ENCODE results near the gene SPDYE4.
"Not testable (repeated sequence)": the region's sequence is repeated elsewhere in the genome, so short reads cannot be mapped to it uniquely, and the experiment has no call there.

The SPDYE4 gene, protein sequence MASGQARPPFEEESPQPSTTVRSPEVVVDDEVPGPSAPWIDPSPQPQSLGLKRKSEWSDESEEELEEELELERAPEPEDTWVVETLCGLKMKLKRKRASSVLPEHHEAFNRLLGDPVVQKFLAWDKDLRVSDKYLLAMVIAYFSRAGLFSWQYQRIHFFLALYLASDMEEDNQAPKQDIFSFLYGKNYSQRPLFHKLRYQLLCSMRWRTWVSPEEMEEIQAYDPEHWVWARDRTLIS

DNA sequence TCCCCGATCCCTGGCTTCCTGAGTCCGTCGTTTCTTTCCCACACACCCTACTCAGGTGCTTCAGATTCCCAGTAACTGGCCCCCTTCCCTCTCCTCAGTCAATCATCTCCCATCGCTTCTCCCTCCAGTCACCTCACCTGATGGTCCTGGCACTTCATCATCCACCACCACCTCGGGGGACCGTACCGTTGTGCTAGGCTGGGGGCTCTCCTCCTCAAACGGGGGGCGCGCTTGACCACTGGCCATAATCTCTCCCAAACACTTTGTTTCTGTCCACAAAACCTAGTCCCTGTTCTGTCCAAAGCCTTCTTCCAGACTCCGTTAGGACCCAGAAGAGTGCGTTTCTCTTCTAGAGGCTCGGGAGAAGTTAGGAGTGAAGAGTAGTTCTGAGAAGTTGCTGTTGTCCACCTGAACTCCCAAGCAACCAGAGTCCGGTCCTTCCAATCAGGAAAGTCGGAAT is at the start of gene SPDYE4:
Gene SPDYE4 (minus strand): TSS at position 410 of the 460 bp plus-strand sequence. CDS start 164 bp downstream, at position 246.
- no peak for DNase-seq (ENCODE audit: low spot score)

GRCh38 chr17:8806926-8807550 is 48.7 kb upstream of the SPDYE4 start:
- DNase-seq (ENCODE audit: low spot score) = no peak

DNA sequence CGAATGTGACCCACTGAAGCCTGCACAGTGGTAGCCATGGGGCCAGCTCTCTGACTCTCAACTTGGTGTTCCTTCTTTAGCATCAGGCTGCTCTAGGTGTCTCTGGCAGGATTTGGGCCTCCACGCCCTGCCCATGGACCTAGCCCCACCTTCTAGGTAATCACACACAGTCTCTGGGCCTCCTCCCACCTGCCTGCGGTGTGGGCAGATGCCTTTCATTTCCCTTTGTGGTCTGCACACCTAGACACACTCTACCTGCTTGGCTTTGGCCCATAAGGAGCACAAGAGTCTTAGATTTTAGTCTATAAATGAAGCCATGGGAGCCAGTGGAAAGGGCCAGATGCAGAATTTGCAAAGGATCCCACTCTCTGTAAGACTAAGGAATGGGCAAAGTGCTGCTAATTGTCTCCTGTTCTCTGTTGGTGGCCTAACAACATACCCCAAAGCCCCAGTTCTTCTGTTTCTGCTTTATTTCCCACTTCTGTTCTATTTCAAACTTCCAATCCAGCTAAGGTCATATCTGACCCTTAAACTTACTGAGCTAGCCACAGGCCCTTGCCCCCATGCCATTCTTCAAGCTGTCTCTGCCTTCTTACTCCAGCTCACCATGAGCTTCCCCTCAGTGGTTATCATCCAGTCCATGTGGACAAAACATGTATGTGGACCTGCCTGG is 48.0 kb upstream of the SPDYE4 start:
- DNase-seq (ENCODE audit: low spot score) = no peak

GRCh38 chr17:8805396-8805795 is 47.0 kb upstream of the SPDYE4 start:
- DNase-seq (ENCODE audit: low spot score) = not testable (repeated sequence)

DNA sequence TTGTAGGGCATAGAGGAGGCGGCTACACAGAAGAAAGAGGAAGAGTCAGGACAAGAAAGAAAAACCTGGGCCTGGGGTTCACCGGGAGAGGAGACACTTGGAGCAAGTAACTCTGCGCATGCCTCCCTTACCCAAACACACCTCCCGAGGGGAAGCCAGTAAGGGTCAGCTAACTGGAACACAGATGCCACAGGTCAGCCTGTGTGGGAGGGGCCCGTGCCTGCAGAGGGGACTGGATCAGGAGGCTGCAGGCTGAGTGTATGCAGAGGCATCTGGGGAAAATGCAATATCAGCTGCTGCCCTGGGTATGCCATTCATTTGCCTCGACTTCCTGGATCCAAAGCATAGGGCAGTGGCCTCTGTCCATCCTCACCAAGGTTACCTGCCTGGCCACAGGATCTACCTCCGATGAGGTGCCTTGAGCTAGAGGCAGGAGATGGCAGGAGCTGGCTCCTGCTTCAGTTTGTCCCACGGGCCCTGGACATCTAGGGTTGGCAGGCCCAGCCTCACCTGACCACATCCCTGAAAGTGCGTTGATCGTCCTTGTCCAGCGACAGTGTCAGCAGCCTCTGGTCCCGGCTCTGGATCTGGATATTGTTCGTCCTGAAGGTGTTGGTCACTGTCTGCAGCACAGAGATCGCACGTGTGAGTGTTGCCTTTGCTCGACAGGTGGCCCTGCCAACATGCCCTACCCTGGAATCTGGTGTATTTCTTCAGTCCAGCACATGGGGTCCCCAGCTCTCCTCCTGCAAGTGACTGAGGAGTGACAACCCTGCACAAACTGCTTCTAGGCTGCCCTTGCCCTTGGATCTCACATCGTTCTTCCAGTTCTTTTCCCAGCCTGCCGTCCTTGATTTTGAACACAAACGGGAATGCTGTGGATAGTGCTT is 45.4 kb upstream of the SPDYE4 start:
- DNase-seq (ENCODE audit: low spot score) = no peak

- no peak for DNase-seq (ENCODE audit: low spot score)
These were observed 42.9 kb upstream of the SPDYE4 start for GRCh38 chr17:8801135-8801840.

GRCh38 chr17:8800656-8801055 is 42.3 kb upstream of the SPDYE4 start:
- no peak for DNase-seq (ENCODE audit: low spot score)

DNA sequence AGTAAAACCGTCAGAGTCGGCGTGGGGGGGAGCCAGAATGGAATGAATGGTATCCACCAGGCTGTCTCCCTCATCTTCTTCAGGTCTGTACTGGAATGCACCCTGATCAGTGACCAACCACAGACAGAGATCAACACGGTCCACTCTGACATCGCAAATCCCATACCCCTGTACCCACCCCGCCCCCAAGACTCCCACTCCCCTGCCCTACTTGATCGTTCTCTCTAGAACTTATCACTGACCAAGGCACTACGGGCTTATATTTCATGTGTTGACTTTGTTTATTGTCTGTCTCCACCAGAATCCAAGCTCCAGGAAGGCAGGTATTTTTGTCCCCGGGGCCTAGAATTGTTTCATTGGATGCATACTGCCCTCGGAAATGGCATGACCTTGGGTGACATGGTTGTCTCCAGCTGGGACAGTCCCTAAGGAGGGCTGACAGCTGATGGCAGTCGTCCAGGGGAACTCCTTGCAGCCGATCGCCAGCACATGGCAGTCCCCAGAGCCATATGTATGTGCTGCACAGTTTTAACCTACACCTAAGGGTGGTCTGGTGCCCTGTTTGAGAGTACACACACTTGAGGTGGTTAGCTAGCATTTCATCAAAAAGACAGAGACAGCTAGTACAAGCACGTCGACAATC is 41.3 kb upstream of the SPDYE4 start:
- no peak for DNase-seq (ENCODE audit: low spot score)

GRCh38 chr17:8798846-8799569 is 40.7 kb upstream of the SPDYE4 start, which contains the start of gene MFSD6L:
Gene MFSD6L, minus strand, starts transcription at chr17:8799365. Its CDS starts 245 bp downstream, at chr17:8799120.
- no peak for DNase-seq (ENCODE audit: low spot score)

DNA sequence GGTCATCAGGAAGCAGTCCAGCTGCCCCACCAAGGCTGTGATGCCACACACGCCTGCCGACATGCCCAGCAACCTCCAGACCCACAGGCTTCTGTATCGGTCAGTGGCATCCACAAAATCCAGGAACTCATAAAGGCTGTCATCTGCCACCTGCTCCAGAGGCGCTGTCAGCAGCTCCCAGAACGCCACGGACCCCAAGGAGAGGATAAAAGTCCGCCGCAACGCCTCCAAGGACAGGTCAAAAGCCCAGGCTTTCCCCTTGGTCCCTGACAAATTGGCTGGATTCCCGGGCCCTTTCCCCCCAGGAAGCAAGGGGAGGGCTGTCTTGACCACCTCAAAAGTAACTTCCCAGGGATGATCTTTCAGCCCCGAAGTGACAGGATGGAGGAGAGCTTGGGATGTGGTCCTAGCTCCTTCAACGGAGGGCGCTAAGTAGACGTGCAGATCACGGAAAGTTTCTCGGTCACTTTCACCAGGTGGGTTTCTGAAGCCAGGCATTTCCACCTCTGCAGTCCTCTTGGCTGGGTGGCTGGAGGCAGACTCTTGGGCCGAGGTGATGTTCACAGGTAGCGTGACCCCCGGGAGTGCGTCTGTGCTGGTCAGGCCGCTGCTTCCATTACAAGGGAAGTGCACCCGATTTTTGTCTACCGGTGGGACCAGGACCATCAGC is 40.0 kb upstream of the SPDYE4 start:
- DNase-seq (ENCODE audit: low spot score) = no peak

- no peak for DNase-seq (ENCODE audit: low spot score)
These were observed 39.4 kb upstream of the SPDYE4 start for GRCh38 chr17:8797621-8798175.

DNA sequence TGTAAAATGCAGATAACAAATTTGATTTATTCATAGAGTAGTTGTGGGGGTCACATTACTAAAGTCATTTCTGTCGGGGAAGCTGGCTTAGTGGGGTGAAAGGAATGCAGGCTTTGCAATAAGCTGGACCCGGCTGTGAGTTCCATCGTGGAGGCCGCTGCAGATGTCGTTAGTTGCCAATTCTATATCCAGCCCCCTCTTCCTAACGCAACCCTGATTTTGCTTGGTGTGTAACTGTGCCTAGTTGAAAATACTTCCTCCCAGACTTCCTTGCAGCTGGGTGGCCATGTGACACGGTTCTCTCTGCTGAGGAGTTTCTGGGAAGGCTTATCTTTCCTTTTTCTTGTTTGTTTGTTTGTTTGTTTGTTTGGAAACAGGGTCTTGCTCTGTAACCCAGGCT is 36.3 kb upstream of the SPDYE4 start:
- no peak for DNase-seq (ENCODE audit: low spot score)

- DNase-seq (ENCODE audit: low spot score) = no peak
These were observed 35.3 kb upstream of the SPDYE4 start for GRCh38 chr17:8793649-8794048.

GRCh38 chr17:8792646-8793045 is 34.3 kb upstream of the SPDYE4 start:
- no peak for DNase-seq (ENCODE audit: low spot score)

DNA sequence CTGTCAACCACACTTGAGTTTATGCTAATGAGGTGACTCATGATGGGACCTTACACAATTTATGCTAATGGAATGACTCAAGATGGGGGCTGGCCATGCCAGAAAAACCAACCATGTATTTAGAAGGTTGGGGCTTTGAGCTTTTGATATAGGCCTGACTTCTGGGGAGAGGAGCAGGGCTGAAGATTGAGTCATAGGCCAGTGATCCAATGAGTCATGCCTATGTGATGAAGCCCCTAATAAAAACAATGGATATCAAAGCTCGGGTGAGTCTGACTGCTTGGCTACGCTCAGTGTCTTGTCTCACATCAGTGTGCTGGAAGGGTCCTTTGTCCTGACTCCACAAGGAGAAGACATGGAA is 33.5 kb upstream of the SPDYE4 start:
- DNase-seq (ENCODE audit: low spot score) = no peak

GRCh38 chr17:8791248-8791909 is 33.0 kb upstream of the SPDYE4 start:
- no peak for DNase-seq (ENCODE audit: low spot score)

- DNase-seq (ENCODE audit: low spot score) = no peak
These were observed 31.4 kb upstream of the SPDYE4 start for GRCh38 chr17:8789743-8790142.

DNA sequence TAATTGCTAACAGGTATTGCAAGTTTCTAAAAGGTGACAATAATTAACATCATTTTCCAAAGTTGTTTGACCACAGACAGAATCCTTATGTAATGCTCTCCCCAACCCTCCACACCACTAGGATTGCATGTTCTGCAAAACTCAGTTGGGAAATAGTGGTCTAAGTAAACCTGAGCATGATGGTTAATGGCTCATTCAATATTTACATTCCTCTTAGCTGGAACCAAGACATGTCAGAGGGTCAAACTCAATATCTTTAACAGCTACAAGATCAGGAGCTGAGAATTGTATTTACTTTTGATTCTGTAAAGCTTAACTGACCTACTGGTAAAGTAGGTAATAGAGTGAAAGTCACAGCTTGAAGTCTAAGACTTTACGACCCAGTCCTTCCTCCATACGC is 30.7 kb upstream of the SPDYE4 start:
- DNase-seq (ENCODE audit: low spot score) = no peak
